ENCODE data around the gene CPA3. TPM values are rescaled to one million over a fixed set of nuclear protein-coding genes. Genes with fewer than 3 reads are reported as not detected.

Gene CPA3
- total and polyA plus RNA-seq, 9 donors = 0.89 to 22.2 (median 3.1) TPM; not detected in 3

DNA sequence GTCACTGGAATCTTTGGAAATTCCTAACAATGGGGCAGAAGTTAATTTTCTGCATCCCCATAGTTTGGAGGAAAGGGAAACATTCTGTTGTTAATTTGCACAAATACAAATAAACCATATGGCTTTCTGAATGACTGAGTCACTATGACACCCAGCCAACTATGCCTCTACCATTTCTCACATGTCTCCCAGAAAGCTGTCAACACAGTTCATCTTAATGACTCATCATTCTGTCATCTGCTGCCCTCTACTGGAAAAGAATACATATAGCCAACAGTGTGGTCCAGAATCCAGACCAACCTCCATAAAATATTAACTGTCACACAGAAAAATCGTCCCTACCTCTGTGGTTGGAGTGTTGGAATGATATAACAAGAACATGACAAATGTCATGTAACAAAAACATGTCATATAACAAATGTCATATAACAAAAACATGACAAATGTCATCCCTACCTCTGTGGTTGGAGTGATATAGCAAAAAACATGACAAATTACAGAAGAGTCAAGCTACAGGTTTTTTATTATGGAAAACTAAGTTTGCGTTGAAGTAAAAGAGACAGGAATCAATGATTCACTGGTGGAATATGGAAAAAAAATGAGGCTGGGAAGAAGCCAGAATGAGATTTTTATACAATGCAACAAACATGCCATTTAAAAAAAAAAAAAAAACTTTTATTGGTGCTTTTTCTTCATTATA, 78.6 kb downstream of the CPA3 start:
- no peak for TF ChIP-seq EP300 (IDR thresholded peaks at IDR 0.05)
- no peak for TF ChIP-seq POLR2A (IDR thresholded peaks at IDR 0.05)
- TF ChIP-seq, protein P1, sequence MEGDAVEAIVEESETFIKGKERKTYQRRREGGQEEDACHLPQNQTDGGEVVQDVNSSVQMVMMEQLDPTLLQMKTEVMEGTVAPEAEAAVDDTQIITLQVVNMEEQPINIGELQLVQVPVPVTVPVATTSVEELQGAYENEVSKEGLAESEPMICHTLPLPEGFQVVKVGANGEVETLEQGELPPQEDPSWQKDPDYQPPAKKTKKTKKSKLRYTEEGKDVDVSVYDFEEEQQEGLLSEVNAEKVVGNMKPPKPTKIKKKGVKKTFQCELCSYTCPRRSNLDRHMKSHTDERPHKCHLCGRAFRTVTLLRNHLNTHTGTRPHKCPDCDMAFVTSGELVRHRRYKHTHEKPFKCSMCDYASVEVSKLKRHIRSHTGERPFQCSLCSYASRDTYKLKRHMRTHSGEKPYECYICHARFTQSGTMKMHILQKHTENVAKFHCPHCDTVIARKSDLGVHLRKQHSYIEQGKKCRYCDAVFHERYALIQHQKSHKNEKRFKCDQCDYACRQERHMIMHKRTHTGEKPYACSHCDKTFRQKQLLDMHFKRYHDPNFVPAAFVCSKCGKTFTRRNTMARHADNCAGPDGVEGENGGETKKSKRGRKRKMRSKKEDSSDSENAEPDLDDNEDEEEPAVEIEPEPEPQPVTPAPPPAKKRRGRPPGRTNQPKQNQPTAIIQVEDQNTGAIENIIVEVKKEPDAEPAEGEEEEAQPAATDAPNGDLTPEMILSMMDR (IDR thresholded peaks at IDR 0.05) = peak in 2 of 3 donors; percentile 53 to 63
- WGBS, 3 donors = 0 to 14% (median 9%) methylated on average over 2 of the region's 2 CpGs
- no peaks in the 10 kb centered on the region for H3K9me3 ChIP-seq
- intact Hi-C loops (cut with DNase I) = loop anchor here (5.0 to 10.0 kb wide), 4 partner anchors 71 to 571 kb away; no protein-coding TSS in a partner anchor
- no peaks in the 10 kb centered on the region for H3K27me3 ChIP-seq
- no peak overlapping the region for H3K27ac ChIP-seq
- DNase-seq = no peak
- H3K4me3 ChIP-seq = no peak overlapping the region
- H3K36me3 ChIP-seq = no peaks in the 10 kb centered on the region
- H3K4me1 ChIP-seq (ENCODE audit: insufficient read depth) = no peaks in the 10 kb centered on the region

DNA sequence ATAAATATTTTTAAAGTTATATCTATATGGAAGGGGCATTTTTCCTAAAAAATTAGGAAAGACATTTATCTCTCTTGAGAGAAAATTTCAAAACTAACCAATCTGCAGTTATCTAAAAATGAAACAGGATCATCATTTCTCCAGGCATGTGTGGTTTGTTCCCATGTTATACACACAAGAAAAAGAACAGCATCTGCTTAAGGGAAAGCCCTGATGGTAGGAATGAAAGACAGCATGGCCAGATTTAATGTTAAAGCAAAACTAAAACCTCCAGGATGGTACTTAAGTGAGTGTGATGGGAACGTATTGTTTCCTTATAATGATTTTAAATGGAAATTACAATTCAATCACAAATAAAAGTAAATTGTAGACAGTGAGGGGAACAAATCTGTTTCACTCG, 80.0 kb downstream of the CPA3 start:
- H3K27me3 ChIP-seq = no peaks in the 10 kb centered on the region
- no peak for TF ChIP-seq EP300 (IDR thresholded peaks at IDR 0.05)
- TF ChIP-seq, protein P1 (IDR thresholded peaks at IDR 0.05) = no peak
- no peak for TF ChIP-seq POLR2A (IDR thresholded peaks at IDR 0.05)
- intact Hi-C loops (cut with DNase I) = loop anchor here in 1 of 4 donors (5.0 to 10.0 kb wide), 2 partner anchors 83 to 560 kb away; no protein-coding TSS in a partner anchor
- DNase-seq = no peak
- 81 to 86% (median 85%) methylated on average over 2 of the region's 2 CpGs for WGBS, 3 donors
- no peaks in the 10 kb centered on the region for H3K36me3 ChIP-seq
- no peaks in the 10 kb centered on the region for H3K4me1 ChIP-seq (ENCODE audit: insufficient read depth)
- H3K27ac ChIP-seq = no peak overlapping the region
- H3K9me3 ChIP-seq = no peaks in the 10 kb centered on the region
- no peak overlapping the region for H3K4me3 ChIP-seq

Other genes with a start within 250 kb of the CPA3 start
- gene AGTR1, start 167.4 kb upstream of the CPA3 start, total RNA-seq = 1 to 10 TPM in 6 of 7 donors, under 1 TPM in 1; 0.99 to 8.7 (median 2.5) TPM
- gene AGTR1, start 167.4 kb upstream of the CPA3 start, polyA plus RNA-seq = 10 to 100 TPM in 1 of 2 donors, 1 to 10 TPM in 1; 1.7 to 21.7 TPM
- gene CPB1, start 37.5 kb upstream of the CPA3 start, total RNA-seq = 10 to 100 TPM in 2 of 7 donors, 1 to 10 TPM in 1, under 1 TPM in 1, not detected in 3; 0.50 to 19.1 (median 11.2) TPM
- gene CPB1, start 37.5 kb upstream of the CPA3 start, polyA plus RNA-seq = 1 to 10 TPM in 1 of 2 donors, under 1 TPM in 1; 0.11 to 5.0 TPM
- gene GYG1, start 126.2 kb downstream of the CPA3 start, total RNA-seq = 10 to 100 TPM; 23.8 to 73.8 (median 54.0) TPM
- gene GYG1, start 126.2 kb downstream of the CPA3 start, polyA plus RNA-seq = 10 to 100 TPM; 58.4 to 86.1 TPM
- gene HLTF, start 221.2 kb downstream of the CPA3 start, total RNA-seq = 10 to 100 TPM; 19.8 to 35.3 (median 31.3) TPM
- gene HLTF, start 221.2 kb downstream of the CPA3 start, polyA plus RNA-seq = 10 to 100 TPM; 11.3 to 20.2 TPM

All from ovary (tissue), 9 donors.